Measurements from ENCODE around the gene TRIM44. TPM values are rescaled to one million over a fixed set of nuclear protein-coding genes. Genes with fewer than 3 reads are reported as not detected.

TRIM44 gene
- total and polyA plus RNA-seq, 7 experiments from 2014 or later, result 35.7 to 60.8 (median 58.6) TPM

GRCh38 chr11:35623621-35624168 is 38.9 kb upstream of the TRIM44 start:
- ChIA-PET CTCF (no interaction called here), POLR2A (no interaction called here)
- Histone ChIP-seq H3K36me3 (ENCODE audit: control insufficient read depth in 2 of 3, insufficient read depth in 3 of 3, low read length in 3 of 3) (no peaks in the 10 kb centered on the region), H3K9me3 (ENCODE audit: control insufficient read depth in 2 of 3, low read length in 3 of 3) (no peaks in the 10 kb centered on the region), H3K27me3 (ENCODE audit: control insufficient read depth in 2 of 2, insufficient read depth in 2 of 2, low read length in 2 of 2) (peaks cover 0 to 10% of the 10 kb centered on the region in 2 donors), H3K27ac (ENCODE audit: low read depth, low read length) (no peak overlapping the region), H3K4me3 (ENCODE audit: low read length) (no peak overlapping the region), H3K4me1 (ENCODE audit: control insufficient read depth in 2 of 2, insufficient read depth in 2 of 2, low read length in 2 of 2) (peaks cover 0 to 12% of the 10 kb centered on the region in 2 donors)
- no peak for ATAC-seq
- intact Hi-C loops (cut with micrococcal nuclease), result no loop called here
- Mint-ChIP-seq H3K4me1 (peaks cover 0 to 12% (median 7%) of the 10 kb centered on the region in 7 donors), H3K27me3 (peaks cover 72 to 80% (median 78%) of the 10 kb centered on the region in 5 donors), H3K36me3 (no peaks in the 10 kb centered on the region), H3K9me3 (peaks cover 0 to 3% (median 0%) of the 10 kb centered on the region in 11 donors), H3K4me3 (no peak overlapping the region), H3K27ac (no peak overlapping the region)
- DNase-seq, result no peak

- intact Hi-C loops (cut with micrococcal nuclease), result no loop called here
- peaks cover 0 to 12% (median 7%) of the 10 kb centered on the region in 7 donors for H3K4me1 Mint-ChIP-seq
- ChIA-PET POLR2A (no interaction called here), CTCF (no interaction called here)
- H3K27me3 Mint-ChIP-seq, result peaks cover 75 to 86% (median 83%) of the 10 kb centered on the region in 5 donors
- H3K9me3 Mint-ChIP-seq, result peaks cover 0 to 3% (median 0%) of the 10 kb centered on the region in 11 donors
- no peaks in the 10 kb centered on the region for H3K36me3 ChIP-seq (ENCODE audit: control insufficient read depth in 2 of 3, insufficient read depth in 3 of 3, low read length in 3 of 3)
- no peaks in the 10 kb centered on the region for H3K9me3 ChIP-seq (ENCODE audit: control insufficient read depth in 2 of 3, low read length in 3 of 3)
- peaks cover 0 to 9% of the 10 kb centered on the region in 2 donors for H3K4me1 ChIP-seq (ENCODE audit: control insufficient read depth in 2 of 2, insufficient read depth in 2 of 2, low read length in 2 of 2)
- ATAC-seq (no peak), DNase-seq (no peak)
- no peak overlapping the region for H3K27ac ChIP-seq (ENCODE audit: low read depth, low read length)
- H3K27ac Mint-ChIP-seq, result no peak overlapping the region
- peaks cover 0 to 10% of the 10 kb centered on the region in 2 donors for H3K27me3 ChIP-seq (ENCODE audit: control insufficient read depth in 2 of 2, insufficient read depth in 2 of 2, low read length in 2 of 2)
- no peaks in the 10 kb centered on the region for H3K36me3 Mint-ChIP-seq
- no peak overlapping the region for H3K4me3 Mint-ChIP-seq
- H3K4me3 ChIP-seq (ENCODE audit: low read length), result no peak overlapping the region
Observed at GRCh38 chr11:35624316-35624715, 38.3 kb upstream of the TRIM44 start.

GRCh38 chr11:35624781-35625180 is 37.8 kb upstream of the TRIM44 start:
- Histone ChIP-seq H3K4me1 (ENCODE audit: control insufficient read depth in 2 of 2, insufficient read depth in 2 of 2, low read length in 2 of 2) (peaks cover 0 to 4% of the 10 kb centered on the region in 2 donors), H3K4me3 (ENCODE audit: low read length) (no peak overlapping the region), H3K27me3 (ENCODE audit: control insufficient read depth in 2 of 2, insufficient read depth in 2 of 2, low read length in 2 of 2) (peaks cover 0 to 10% of the 10 kb centered on the region in 2 donors), H3K27ac (ENCODE audit: low read depth, low read length) (no peak overlapping the region), H3K9me3 (ENCODE audit: control insufficient read depth in 2 of 3, low read length in 3 of 3) (no peaks in the 10 kb centered on the region), H3K36me3 (ENCODE audit: control insufficient read depth in 2 of 3, insufficient read depth in 3 of 3, low read length in 3 of 3) (no peaks in the 10 kb centered on the region)
- POLR2A ChIA-PET, result no interaction called here
- DNase-seq (no peak), ATAC-seq (no peak)
- peaks cover 0 to 8% (median 4%) of the 10 kb centered on the region in 7 donors for H3K4me1 Mint-ChIP-seq
- H3K36me3 Mint-ChIP-seq, result no peaks in the 10 kb centered on the region
- no peak overlapping the region for H3K4me3 Mint-ChIP-seq
- intact Hi-C loops (cut with micrococcal nuclease), result no loop called here
- no peak overlapping the region for H3K27ac Mint-ChIP-seq
- H3K27me3 Mint-ChIP-seq, result peaks cover 71 to 87% (median 85%) of the 10 kb centered on the region in 5 donors
- H3K9me3 Mint-ChIP-seq, result peaks cover 0 to 3% (median 0%) of the 10 kb centered on the region in 11 donors
- CTCF ChIA-PET, result no interaction called here

GRCh38 chr11:35626501-35626900 is 36.1 kb upstream of the TRIM44 start:
- Histone ChIP-seq H3K27me3 (ENCODE audit: control insufficient read depth in 2 of 2, insufficient read depth in 2 of 2, low read length in 2 of 2) (peaks cover 0 to 4% of the 10 kb centered on the region in 2 donors), H3K9me3 (ENCODE audit: control insufficient read depth in 2 of 3, low read length in 3 of 3) (no peaks in the 10 kb centered on the region), H3K4me1 (ENCODE audit: control insufficient read depth in 2 of 2, insufficient read depth in 2 of 2, low read length in 2 of 2) (no peaks in the 10 kb centered on the region), H3K4me3 (ENCODE audit: low read length) (no peak overlapping the region), H3K27ac (ENCODE audit: low read depth, low read length) (no peak overlapping the region), H3K36me3 (ENCODE audit: control insufficient read depth in 2 of 3, insufficient read depth in 3 of 3, low read length in 3 of 3) (no peaks in the 10 kb centered on the region)
- no peak for DNase-seq
- intact Hi-C loops (cut with micrococcal nuclease), result no loop called here
- no peaks in the 10 kb centered on the region for H3K36me3 Mint-ChIP-seq
- H3K4me1 Mint-ChIP-seq, result no peaks in the 10 kb centered on the region
- H3K4me3 Mint-ChIP-seq, result no peak overlapping the region
- no peak overlapping the region for H3K27ac Mint-ChIP-seq
- peaks cover 65 to 85% (median 77%) of the 10 kb centered on the region in 5 donors for H3K27me3 Mint-ChIP-seq
- peaks cover 0 to 3% (median 0%) of the 10 kb centered on the region in 11 donors for H3K9me3 Mint-ChIP-seq
- CTCF ChIA-PET, result interaction anchor here (0.5 kb wide), 1 partner anchor 9 kb away, joined by 3 read pairs; no protein-coding TSS in a partner anchor
- POLR2A ChIA-PET, result no interaction called here
- no peak for ATAC-seq

- H3K36me3 ChIP-seq (ENCODE audit: control insufficient read depth in 2 of 3, insufficient read depth in 3 of 3, low read length in 3 of 3), result no peaks in the 10 kb centered on the region
- Mint-ChIP-seq H3K9me3 (peaks cover 0 to 3% (median 0%) of the 10 kb centered on the region in 11 donors), H3K27me3 (peaks cover 43 to 73% (median 67%) of the 10 kb centered on the region in 5 donors), H3K36me3 (no peaks in the 10 kb centered on the region), H3K4me3 (no peak overlapping the region), H3K4me1 (peaks cover 0 to 1% (median 0%) of the 10 kb centered on the region in 7 donors), H3K27ac (no peak overlapping the region)
- intact Hi-C loops (cut with micrococcal nuclease), result no loop called here
- peaks cover 0 to 4% of the 10 kb centered on the region in 2 donors for H3K27me3 ChIP-seq (ENCODE audit: control insufficient read depth in 2 of 2, insufficient read depth in 2 of 2, low read length in 2 of 2)
- ChIA-PET CTCF (no interaction called here), POLR2A (no interaction called here)
- no peaks in the 10 kb centered on the region for H3K4me1 ChIP-seq (ENCODE audit: control insufficient read depth in 2 of 2, insufficient read depth in 2 of 2, low read length in 2 of 2)
- no peak for DNase-seq
- no peaks in the 10 kb centered on the region for H3K9me3 ChIP-seq (ENCODE audit: control insufficient read depth in 2 of 3, low read length in 3 of 3)
- no peak overlapping the region for H3K27ac ChIP-seq (ENCODE audit: low read depth, low read length)
- ATAC-seq, result no peak
- H3K4me3 ChIP-seq (ENCODE audit: low read length), result no peak overlapping the region
Observed at GRCh38 chr11:35629511-35629910, 33.1 kb upstream of the TRIM44 start.

GRCh38 chr11:35629914-35630313 is 32.7 kb upstream of the TRIM44 start:
- ATAC-seq, result no peak

GRCh38 chr11:35631891-35632290 is 30.7 kb upstream of the TRIM44 start:
- ATAC-seq, result no peak
- no peaks in the 10 kb centered on the region for H3K36me3 Mint-ChIP-seq

More at GRCh38 chr11:35629914-35630313, 32.7 kb upstream of the TRIM44 start:
- Histone ChIP-seq H3K4me3 (ENCODE audit: low read length) (no peak overlapping the region), H3K27me3 (ENCODE audit: control insufficient read depth in 2 of 2, insufficient read depth in 2 of 2, low read length in 2 of 2) (peaks cover 0 to 4% of the 10 kb centered on the region in 2 donors), H3K27ac (ENCODE audit: low read depth, low read length) (no peak overlapping the region), H3K4me1 (ENCODE audit: control insufficient read depth in 2 of 2, insufficient read depth in 2 of 2, low read length in 2 of 2) (no peaks in the 10 kb centered on the region), H3K9me3 (ENCODE audit: control insufficient read depth in 2 of 3, low read length in 3 of 3) (no peaks in the 10 kb centered on the region), H3K36me3 (ENCODE audit: control insufficient read depth in 2 of 3, insufficient read depth in 3 of 3, low read length in 3 of 3) (no peaks in the 10 kb centered on the region)
- CTCF ChIA-PET, result no interaction called here
- no peak for DNase-seq
- H3K27ac Mint-ChIP-seq, result no peak overlapping the region
- H3K9me3 Mint-ChIP-seq, result peaks cover 0 to 3% (median 0%) of the 10 kb centered on the region in 11 donors
- no peak overlapping the region for H3K4me3 Mint-ChIP-seq
- POLR2A ChIA-PET, result no interaction called here
- H3K27me3 Mint-ChIP-seq, result peaks cover 43 to 73% (median 66%) of the 10 kb centered on the region in 5 donors
- H3K36me3 Mint-ChIP-seq, result no peaks in the 10 kb centered on the region
- intact Hi-C loops (cut with micrococcal nuclease), result no loop called here
- H3K4me1 Mint-ChIP-seq, result peaks cover 0 to 1% (median 0%) of the 10 kb centered on the region in 7 donors

More at GRCh38 chr11:35631891-35632290, 30.7 kb upstream of the TRIM44 start:
- no peaks in the 10 kb centered on the region for H3K4me1 ChIP-seq (ENCODE audit: control insufficient read depth in 2 of 2, insufficient read depth in 2 of 2, low read length in 2 of 2)
- ChIA-PET POLR2A (no interaction called here), CTCF (no interaction called here)
- Mint-ChIP-seq H3K27me3 (peaks cover 43 to 70% (median 58%) of the 10 kb centered on the region in 5 donors), H3K27ac (no peak overlapping the region), H3K4me3 (no peak overlapping the region), H3K9me3 (peaks cover 0 to 3% (median 0%) of the 10 kb centered on the region in 11 donors), H3K4me1 (peaks cover 0 to 1% (median 0%) of the 10 kb centered on the region in 7 donors)
- H3K27ac ChIP-seq (ENCODE audit: low read depth, low read length), result no peak overlapping the region
- H3K36me3 ChIP-seq (ENCODE audit: control insufficient read depth in 2 of 3, insufficient read depth in 3 of 3, low read length in 3 of 3), result no peaks in the 10 kb centered on the region
- no peak for DNase-seq
- H3K4me3 ChIP-seq (ENCODE audit: low read length), result no peak overlapping the region
- intact Hi-C loops (cut with micrococcal nuclease), result no loop called here
- H3K27me3 ChIP-seq (ENCODE audit: control insufficient read depth in 2 of 2, insufficient read depth in 2 of 2, low read length in 2 of 2), result peaks cover 0 to 4% of the 10 kb centered on the region in 2 donors
- H3K9me3 ChIP-seq (ENCODE audit: control insufficient read depth in 2 of 3, low read length in 3 of 3), result no peaks in the 10 kb centered on the region
